Activated CD8-positive, alpha-beta T cell treated with anti-CD3 and anti-CD28 coated beads for 36 hours (primary cell): Measurements from ENCODE around the gene RAB34. TPM values are rescaled to one million over a fixed set of nuclear protein-coding genes. Genes with fewer than 3 reads are reported as not detected.

Source experiments
- ATAC-seq: fragments of 200-7000 bp; cut with Tn5 transposase; one replicate; pipeline ENCODE4 v1.10.0; 2021; ENCODE audit warnings: mild to moderate bottlenecking, moderate library complexity
- CTCF ChIA-PET: fragments of 350-600 bp; sonication (Branson Sonifier 250); formaldehyde crosslinking; loops from one replicate; lab custom pipeline; 2021; ENCODE audit warnings: antibody characterized with exemption; lab: Charles Lee
- POLR2A ChIA-PET: fragments of 350-600 bp; sonication (Branson Sonifier 250); formaldehyde crosslinking; loops from one replicate; lab custom pipeline; 2021; ENCODE audit warnings: antibody characterized with exemption; lab: Charles Lee
- DNase-seq: peaks from one replicate; pipeline ENCODE4 v3.0.0-alpha.2; 2020
- H3K27ac Mint-ChIP-seq: one replicate; pipeline ENCODE4 v1.8.0; 2021; ENCODE audit warnings: mild to moderate bottlenecking, mixed read lengths
- H3K27me3 Mint-ChIP-seq: one replicate; pipeline ENCODE4 v1.8.0; 2021; ENCODE audit warnings: mixed read lengths
- H3K36me3 Mint-ChIP-seq: one replicate; pipeline ENCODE4 v1.8.0; 2021; ENCODE audit warnings: low read depth, mixed read lengths
- H3K4me1 Mint-ChIP-seq: one replicate; pipeline ENCODE4 v1.8.0; 2021; ENCODE audit warnings: low read depth, mixed read lengths
- H3K4me3 Mint-ChIP-seq: one replicate; pipeline ENCODE4 v1.8.0; 2021; ENCODE audit warnings: mild to moderate bottlenecking, moderate library complexity, mixed read lengths
- H3K9me3 Mint-ChIP-seq: one replicate; pipeline ENCODE4 v1.8.0; 2021; ENCODE audit warnings: mixed read lengths
- CTCF ChIP-seq: fragments of 200-600 bp; IDR thresholded peaks from one replicate; pipeline ENCODE4 v1.8.0; 2022; ENCODE audit warnings: antibody characterized with exemption, mild to moderate bottlenecking
- intact Hi-C: fragments of 100-400 bp; cut with micrococcal nuclease; formaldehyde crosslinking; loops from one replicate; pipeline ENCODE4 v1.10.0; 2022
- total RNA-seq, 2 experiments: library from RNA; stranded (reverse); gene quantifications; one replicate each; pipeline ENCODE4 v1.2.3, GENCODE V29; 2021

The RAB34 gene
- total RNA-seq, 2 experiments from 2014 or later = 9.8 to 14.4 TPM

GRCh38 chr17:28726627-28727491, 9.2 kb upstream of the RAB34 start:
- intact Hi-C loops = loop anchor here (1.0 to 5.0 kb wide), 5 partner anchors 23 to 222 kb away; partner anchors contain the start of gene DHRS13

GRCh38 chr17:28726226-28726626, 8.6 kb upstream of the RAB34 start, which contains the start of gene TLCD1:
TSS of gene TLCD1 (minus strand) at chr17:28726233. CDS start at chr17:28726097, 136 bp downstream.
- Mint-ChIP-seq H3K4me3 (peak within 1 kb of the TSS; percentile 100), H3K4me1 (peaks cover 39% of the 10 kb centered on the region), H3K27me3 (no peaks in the 10 kb centered on the region), H3K36me3 (peaks cover 45% of the 10 kb centered on the region), H3K27ac (peak within 1 kb of the TSS; percentile 99), H3K9me3 (no peaks in the 10 kb centered on the region)
- POLR2A ChIA-PET = interaction anchor here (0.7 to 11.5 kb wide), 16 partner anchors 13 to 226 kb away, joined by 3 to 480 read pairs (median 4); partner anchors contain the start of genes BLTP2, FAM222B, PHF12 and PROCA1
- intact Hi-C loops = loop anchor here (2.0 to 5.0 kb wide), 4 partner anchors 36 to 223 kb away; partner anchors contain the start of gene DHRS13
- no peak for TF ChIP-seq CTCF
- DNase-seq (peak; percentile 89), ATAC-seq (peak; percentile 40)
- CTCF ChIA-PET = interaction anchor here (0.6 to 13.9 kb wide), 50 partner anchors 9 to 414 kb away, joined by 3 to 609 read pairs (median 6); partner anchors contain the start of genes BLTP2, DHRS13, FAM222B and FLOT2

More at GRCh38 chr17:28726627-28727491, 9.2 kb upstream of the RAB34 start:
- ChIA-PET POLR2A (interaction anchor here (0.7 to 11.5 kb wide), 26 partner anchors 7 to 225 kb away, joined by 3 to 480 read pairs (median 4); partner anchors contain the start of genes BLTP2, FAM222B, FLOT2 and PHF12), CTCF (interaction anchor here (0.6 to 13.9 kb wide), 57 partner anchors 8 to 413 kb away, joined by 3 to 609 read pairs (median 5); partner anchors contain the start of genes BLTP2, DHRS13, FAM222B and FLOT2)
- Mint-ChIP-seq H3K4me1 (peaks cover 39% of the 10 kb centered on the region), H3K27ac (peak overlapping the region; percentile 99), H3K36me3 (peaks cover 39% of the 10 kb centered on the region), H3K9me3 (no peaks in the 10 kb centered on the region), H3K4me3 (peak overlapping the region; percentile 100), H3K27me3 (no peaks in the 10 kb centered on the region)
- peak; percentile 50 for ATAC-seq
- DNase-seq = peak; percentile 95
- peak; percentile 100 for TF ChIP-seq CTCF

GRCh38 chr17:28725660-28726225, 8.1 kb upstream of the RAB34 start:
- TF ChIP-seq CTCF = no peak
- ATAC-seq (peak; percentile 2), DNase-seq (peak; percentile 68)
- Mint-ChIP-seq H3K4me3 (peak overlapping the region; percentile 100), H3K9me3 (no peaks in the 10 kb centered on the region), H3K4me1 (peaks cover 39% of the 10 kb centered on the region), H3K27me3 (no peaks in the 10 kb centered on the region), H3K36me3 (peaks cover 50% of the 10 kb centered on the region), H3K27ac (peak overlapping the region; percentile 89)
- intact Hi-C loops = loop anchor here (2.0 to 5.0 kb wide), 4 partner anchors 37 to 223 kb away; partner anchors contain the start of gene DHRS13
- ChIA-PET POLR2A (interaction anchor here (0.6 to 11.5 kb wide), 22 partner anchors 12 to 228 kb away, joined by 3 to 480 read pairs (median 4); partner anchors contain the start of genes BLTP2, DHRS13, FAM222B and PHF12), CTCF (interaction anchor here (1.0 to 13.9 kb wide), 30 partner anchors 9 to 386 kb away, joined by 3 to 609 read pairs (median 11); partner anchors contain the start of genes BLTP2, DHRS13, FAM222B and FLOT2)

GRCh38 chr17:28725166-28725659, 7.5 kb upstream of the RAB34 start:
- peak; percentile 56 for DNase-seq
- intact Hi-C loops = loop anchor here (5.0 kb wide), 3 partner anchors 37 to 177 kb away; partner anchors contain the start of gene DHRS13
- POLR2A ChIA-PET = interaction anchor here (0.6 to 11.5 kb wide), 20 partner anchors 12 to 339 kb away, joined by 3 to 480 read pairs (median 4); partner anchors contain the start of genes BLTP2, DHRS13, PHF12 and PROCA1
- no peak for ATAC-seq
- Mint-ChIP-seq H3K9me3 (no peaks in the 10 kb centered on the region), H3K36me3 (peaks cover 55% of the 10 kb centered on the region), H3K4me1 (peaks cover 39% of the 10 kb centered on the region), H3K27ac (peak overlapping the region; percentile 89), H3K27me3 (no peaks in the 10 kb centered on the region), H3K4me3 (peak overlapping the region; percentile 100)
- TF ChIP-seq CTCF = no peak
- CTCF ChIA-PET = interaction anchor here (2.3 to 13.9 kb wide), 6 partner anchors 13 to 177 kb away, joined by 19 to 609 read pairs (median 27); partner anchors contain the start of genes BLTP2, DHRS13, PROCA1 and TRAF4
